ENCODE results near the gene PIKFYVE.

DNA sequence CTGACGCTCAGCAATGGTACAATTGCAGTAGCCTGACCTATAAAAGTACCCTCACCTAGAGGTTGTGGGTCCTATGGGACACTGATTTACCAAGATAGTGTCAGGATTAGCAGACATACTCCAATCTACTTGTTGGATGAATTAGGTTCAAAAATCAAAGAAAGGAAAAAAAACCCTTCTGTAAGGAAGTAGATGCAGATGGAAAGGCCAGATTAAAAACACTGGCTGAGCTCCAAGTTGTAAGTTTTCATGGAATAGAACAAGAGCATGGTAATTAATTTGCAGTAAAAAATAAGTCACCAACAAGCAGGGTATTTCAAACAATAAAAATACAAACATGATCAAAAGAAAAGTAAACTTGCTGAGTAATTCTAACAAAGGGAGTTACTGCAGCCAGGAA is 37.6 kb upstream of the PIKFYVE start:
- TF ChIP-seq, protein P1, sequence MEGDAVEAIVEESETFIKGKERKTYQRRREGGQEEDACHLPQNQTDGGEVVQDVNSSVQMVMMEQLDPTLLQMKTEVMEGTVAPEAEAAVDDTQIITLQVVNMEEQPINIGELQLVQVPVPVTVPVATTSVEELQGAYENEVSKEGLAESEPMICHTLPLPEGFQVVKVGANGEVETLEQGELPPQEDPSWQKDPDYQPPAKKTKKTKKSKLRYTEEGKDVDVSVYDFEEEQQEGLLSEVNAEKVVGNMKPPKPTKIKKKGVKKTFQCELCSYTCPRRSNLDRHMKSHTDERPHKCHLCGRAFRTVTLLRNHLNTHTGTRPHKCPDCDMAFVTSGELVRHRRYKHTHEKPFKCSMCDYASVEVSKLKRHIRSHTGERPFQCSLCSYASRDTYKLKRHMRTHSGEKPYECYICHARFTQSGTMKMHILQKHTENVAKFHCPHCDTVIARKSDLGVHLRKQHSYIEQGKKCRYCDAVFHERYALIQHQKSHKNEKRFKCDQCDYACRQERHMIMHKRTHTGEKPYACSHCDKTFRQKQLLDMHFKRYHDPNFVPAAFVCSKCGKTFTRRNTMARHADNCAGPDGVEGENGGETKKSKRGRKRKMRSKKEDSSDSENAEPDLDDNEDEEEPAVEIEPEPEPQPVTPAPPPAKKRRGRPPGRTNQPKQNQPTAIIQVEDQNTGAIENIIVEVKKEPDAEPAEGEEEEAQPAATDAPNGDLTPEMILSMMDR (IDR thresholded peaks at IDR 0.05; ENCODE audit: low read depth, low read length) = no peak
- TF ChIP-seq EZH2phosphoT487 (IDR thresholded peaks at IDR 0.05; ENCODE audit: low read depth) = no peak

Measured in OCI-LY3 (cell line).